Measurements from ENCODE around the gene PDE7B.

PDE7B gene

GRCh38 chr6:136036601-136037000, 185.1 kb downstream of the PDE7B start:
- ATAC-seq, result no peak

- peak; percentile 48 to 58 for ATAC-seq
These were observed 185.9 kb downstream of the PDE7B start for GRCh38 chr6:136037242-136037875.

GRCh38 chr6:136037876-136038460, 186.5 kb downstream of the PDE7B start:
- no peak for ATAC-seq

GRCh38 chr6:136038531-136038930, 187.0 kb downstream of the PDE7B start:
- no peak for ATAC-seq

- no peak for ATAC-seq
These were observed 187.7 kb downstream of the PDE7B start for GRCh38 chr6:136039185-136039584.

- ATAC-seq, result no peak
These were observed 199.0 kb downstream of the PDE7B start for GRCh38 chr6:136050475-136050874.

GRCh38 chr6:136051140-136051775, 199.8 kb downstream of the PDE7B start:
- peak in 1 of 2 donors; percentile 21 for ATAC-seq

- ATAC-seq, result no peak
These were observed 200.5 kb downstream of the PDE7B start for GRCh38 chr6:136052031-136052430.

- ATAC-seq, result no peak
These were observed 207.4 kb downstream of the PDE7B start for GRCh38 chr6:136058852-136059251.

- no peak for ATAC-seq
These were observed 207.8 kb downstream of the PDE7B start for GRCh38 chr6:136059308-136059707.

GRCh38 chr6:136060052-136060451, 208.6 kb downstream of the PDE7B start:
- no peak for ATAC-seq

GRCh38 chr6:136060759-136061158, 209.3 kb downstream of the PDE7B start:
- no peak for ATAC-seq

GRCh38 chr6:136061701-136062100, 210.2 kb downstream of the PDE7B start:
- no peak for ATAC-seq

- no peak for ATAC-seq
These were observed 211.6 kb downstream of the PDE7B start for GRCh38 chr6:136063096-136063495.

GRCh38 chr6:136066005-136066404, 214.5 kb downstream of the PDE7B start:
- no peak for ATAC-seq

- no peak for ATAC-seq
These were observed 216.3 kb downstream of the PDE7B start for GRCh38 chr6:136067731-136068341.

- no peak for ATAC-seq
These were observed 217.6 kb downstream of the PDE7B start for GRCh38 chr6:136069119-136069518.

- no peak for ATAC-seq
These were observed 219.3 kb downstream of the PDE7B start for GRCh38 chr6:136070815-136071214.

- no peak for ATAC-seq
These were observed 221.2 kb downstream of the PDE7B start for GRCh38 chr6:136072691-136073090.

- ATAC-seq, result no peak
These were observed 221.7 kb downstream of the PDE7B start for GRCh38 chr6:136073216-136073615.

- ATAC-seq, result no peak
These were observed 225.0 kb downstream of the PDE7B start for GRCh38 chr6:136076496-136076895.

GRCh38 chr6:136077834-136078576, 226.5 kb downstream of the PDE7B start:
- no peak for ATAC-seq
